DMS53 treated with DMSO at 0.1 percent for 48 hours (cell line): ENCODE data around the gene CUX1.
A peak's percentile ranks its signal among the peaks of the same experiment; 100 is the strongest.
"Not testable (repeated sequence)": the region's sequence is repeated elsewhere in the genome, so short reads cannot be mapped to it uniquely, and the experiment has no call there.

Experiments used
- DNase-seq: peaks from one replicate; lab custom pipeline; 2025; ENCODE audit not compliant: unreplicated experiment; lab: John Stamatoyannopoulos, UW

CUX1 gene

GRCh38 chr7:102292813-102293798 lies 475.7 kb downstream of the CUX1 start:
- no peak for DNase-seq

GRCh38 chr7:102294589-102294988 lies 477.2 kb downstream of the CUX1 start:
- DNase-seq = no peak

GRCh38 chr7:102295346-102296178 lies 478.1 kb downstream of the CUX1 start:
- no peak for DNase-seq

GRCh38 chr7:102296179-102296438 lies 478.7 kb downstream of the CUX1 start:
- no peak for DNase-seq

- no peak for DNase-seq
Measured at GRCh38 chr7:102296514-102296913, 479.1 kb downstream of the CUX1 start.

- DNase-seq = no peak
Measured at GRCh38 chr7:102297487-102298218, 480.2 kb downstream of the CUX1 start.

- no peak for DNase-seq
Measured at GRCh38 chr7:102300643-102301221, 483.3 kb downstream of the CUX1 start.

GRCh38 chr7:102301367-102301766 lies 483.9 kb downstream of the CUX1 start:
- not testable (repeated sequence) for DNase-seq

GRCh38 chr7:102302025-102302424 lies 484.6 kb downstream of the CUX1 start:
- DNase-seq = no peak

GRCh38 chr7:102303669-102304422 lies 486.4 kb downstream of the CUX1 start:
- DNase-seq = peak; percentile 10

- DNase-seq = no peak
Measured at GRCh38 chr7:102304668-102305067, 487.2 kb downstream of the CUX1 start.

- DNase-seq = no peak
Measured at GRCh38 chr7:102305414-102306268, 488.2 kb downstream of the CUX1 start.

- peak; percentile 79 for DNase-seq
Measured at GRCh38 chr7:102306916-102307677, 489.7 kb downstream of the CUX1 start.

GRCh38 chr7:102310414-102310815 lies 493.0 kb downstream of the CUX1 start:
- no peak for DNase-seq

- DNase-seq = no peak
Measured at GRCh38 chr7:102312317-102312716, 494.9 kb downstream of the CUX1 start.

GRCh38 chr7:102313997-102314780 lies 496.8 kb downstream of the CUX1 start:
- no peak for DNase-seq

- DNase-seq = no peak
Measured at GRCh38 chr7:102317231-102318059, 500.0 kb downstream of the CUX1 start.
